Tibial artery (tissue), 4 donors: ENCODE measurements around the gene EPHA2.
A peak's percentile ranks its signal among the peaks of the same experiment; 100 is the strongest.

Experiments used
- DNase-seq, 2 donors: peaks; one replicate each; pipeline ENCODE4 v3.0.0-alpha.2; 2019
- H3K27ac ChIP-seq, 2 donors: fragments of 200-600 bp; sonication (generic) in 1 of 2; 1 replicate in 1 of 2; 2 replicates in 1 of 2; pipeline ENCODE4 v1.5.1; 2018 to 2019; ENCODE audit warnings: mild to moderate bottlenecking in 1 of 2
- H3K27me3 ChIP-seq, 2 donors: fragments of 200-600 bp; sonication (generic) in 1 of 2; one replicate each; pipeline versions ENCODE4 v1.5.1 to v1.6.0; 2016 to 2019
- H3K36me3 ChIP-seq, 3 donors: fragments of 200-600 bp; sonication (generic) in 2 of 3; one replicate each; pipeline ENCODE4 v1.5.1; 2016 to 2019; ENCODE audit warnings: mild to moderate bottlenecking in 2 of 3
- H3K4me1 ChIP-seq, 4 donors: fragments of 200-600 bp; sonication (generic) in 2 of 4; 1 replicate in 3 of 4; 2 replicates in 1 of 4; pipeline ENCODE4 v1.5.1; 2016 to 2019
- H3K4me3 ChIP-seq, 2 donors: fragments of 200-600 bp; sonication (generic) in 1 of 2; 1 replicate in 1 of 2; 2 replicates in 1 of 2; pipeline ENCODE4 v1.5.1; 2018 to 2019; ENCODE audit warnings: mild to moderate bottlenecking in 2 of 2
- H3K9me3 ChIP-seq, 3 donors: fragments of 200-600 bp; sonication (generic) in 1 of 3; one replicate each; pipeline ENCODE4 v1.5.1; 2016 to 2019
- intact Hi-C: fragments of 100-400 bp; cut with DNase I; formaldehyde crosslinking; loops from one replicate; pipeline ENCODE4 v1.15.0; 2023; ENCODE audit warnings: low total_unique reads
- TF ChIP-seq, protein P1 (sequence below), 2 experiments: fragments of 200-600 bp in 1 of 2; fragments of 450-650 bp in 1 of 2; IDR thresholded peaks; one replicate each; pipeline ENCODE4 v1.5.1; 2017 to 2019; ENCODE audit warnings: antibody characterized with exemption in 2 of 2, mild to moderate bottlenecking in 1 of 2, moderate library complexity in 1 of 2

The EPHA2 gene

DNA sequence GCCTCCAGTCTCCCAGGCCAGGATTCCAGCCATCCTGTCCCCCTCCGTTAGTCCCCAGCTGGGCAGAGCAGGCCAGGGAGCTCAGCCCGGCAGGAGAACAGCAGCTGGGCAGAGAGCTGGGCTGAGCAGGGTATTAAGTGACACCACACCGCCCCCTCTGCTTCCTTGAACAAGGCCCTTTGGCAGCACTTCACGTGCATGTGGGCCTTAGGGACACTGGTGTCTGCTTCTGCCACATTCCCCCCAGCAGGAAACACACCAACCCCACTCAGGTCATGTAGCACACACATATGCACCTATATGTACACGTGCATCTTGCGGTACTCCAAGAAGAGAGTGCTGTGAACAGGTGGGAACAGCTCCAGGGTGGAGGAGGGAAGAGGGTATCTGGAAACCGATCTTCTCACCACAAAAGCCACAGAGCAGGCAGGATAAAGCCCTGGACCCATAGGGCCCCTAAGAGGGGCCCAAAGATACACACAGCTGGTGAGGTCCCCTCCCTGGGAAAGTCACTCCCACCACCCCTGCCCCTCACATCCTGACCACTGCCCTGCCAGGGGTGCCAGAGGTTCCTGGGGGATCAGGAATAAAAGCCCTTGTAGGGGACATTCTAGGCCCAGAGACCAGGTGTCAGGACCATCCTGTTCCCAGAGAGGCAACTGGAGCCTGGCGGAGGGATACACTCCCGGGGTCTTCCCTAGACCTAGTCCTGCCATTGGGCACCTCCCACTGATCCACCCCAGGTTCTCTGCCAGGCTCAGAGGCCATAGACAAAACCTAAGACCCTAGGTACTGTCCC is 4.5 kb downstream of the EPHA2 start:
- TF ChIP-seq, protein P1, sequence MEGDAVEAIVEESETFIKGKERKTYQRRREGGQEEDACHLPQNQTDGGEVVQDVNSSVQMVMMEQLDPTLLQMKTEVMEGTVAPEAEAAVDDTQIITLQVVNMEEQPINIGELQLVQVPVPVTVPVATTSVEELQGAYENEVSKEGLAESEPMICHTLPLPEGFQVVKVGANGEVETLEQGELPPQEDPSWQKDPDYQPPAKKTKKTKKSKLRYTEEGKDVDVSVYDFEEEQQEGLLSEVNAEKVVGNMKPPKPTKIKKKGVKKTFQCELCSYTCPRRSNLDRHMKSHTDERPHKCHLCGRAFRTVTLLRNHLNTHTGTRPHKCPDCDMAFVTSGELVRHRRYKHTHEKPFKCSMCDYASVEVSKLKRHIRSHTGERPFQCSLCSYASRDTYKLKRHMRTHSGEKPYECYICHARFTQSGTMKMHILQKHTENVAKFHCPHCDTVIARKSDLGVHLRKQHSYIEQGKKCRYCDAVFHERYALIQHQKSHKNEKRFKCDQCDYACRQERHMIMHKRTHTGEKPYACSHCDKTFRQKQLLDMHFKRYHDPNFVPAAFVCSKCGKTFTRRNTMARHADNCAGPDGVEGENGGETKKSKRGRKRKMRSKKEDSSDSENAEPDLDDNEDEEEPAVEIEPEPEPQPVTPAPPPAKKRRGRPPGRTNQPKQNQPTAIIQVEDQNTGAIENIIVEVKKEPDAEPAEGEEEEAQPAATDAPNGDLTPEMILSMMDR (IDR thresholded peaks at IDR 0.05) = no peak
- DNase-seq = no peak
- Histone ChIP-seq H3K4me1 (peaks cover 0 to 70% (median 49%) of the 10 kb centered on the region in 4 donors), H3K27ac (peak overlapping the region; percentile 29 to 41), H3K4me3 (no peak overlapping the region), H3K9me3 (no peaks in the 10 kb centered on the region), H3K27me3 (no peaks in the 10 kb centered on the region), H3K36me3 (peaks cover 0 to 29% (median 19%) of the 10 kb centered on the region in 3 donors)
- intact Hi-C loops = loop anchor here (5.0 kb wide), 1 partner anchor 36 kb away; no protein-coding TSS in a partner anchor

- H3K4me3 ChIP-seq = no peak overlapping the region
- H3K27ac ChIP-seq = peak overlapping the region; percentile 29 to 41
- peaks cover 0 to 29% (median 19%) of the 10 kb centered on the region in 3 donors for H3K36me3 ChIP-seq
- DNase-seq = no peak
- intact Hi-C loops = loop anchor here (5.0 kb wide), 1 partner anchor 37 kb away; no protein-coding TSS in a partner anchor
- peaks cover 0 to 73% (median 55%) of the 10 kb centered on the region in 4 donors for H3K4me1 ChIP-seq
- no peaks in the 10 kb centered on the region for H3K9me3 ChIP-seq
- H3K27me3 ChIP-seq = no peaks in the 10 kb centered on the region
- TF ChIP-seq, protein P1 (IDR thresholded peaks at IDR 0.05) = no peak
Measured at GRCh38 chr1:16150508-16150907, 5.4 kb downstream of the EPHA2 start.

DNA sequence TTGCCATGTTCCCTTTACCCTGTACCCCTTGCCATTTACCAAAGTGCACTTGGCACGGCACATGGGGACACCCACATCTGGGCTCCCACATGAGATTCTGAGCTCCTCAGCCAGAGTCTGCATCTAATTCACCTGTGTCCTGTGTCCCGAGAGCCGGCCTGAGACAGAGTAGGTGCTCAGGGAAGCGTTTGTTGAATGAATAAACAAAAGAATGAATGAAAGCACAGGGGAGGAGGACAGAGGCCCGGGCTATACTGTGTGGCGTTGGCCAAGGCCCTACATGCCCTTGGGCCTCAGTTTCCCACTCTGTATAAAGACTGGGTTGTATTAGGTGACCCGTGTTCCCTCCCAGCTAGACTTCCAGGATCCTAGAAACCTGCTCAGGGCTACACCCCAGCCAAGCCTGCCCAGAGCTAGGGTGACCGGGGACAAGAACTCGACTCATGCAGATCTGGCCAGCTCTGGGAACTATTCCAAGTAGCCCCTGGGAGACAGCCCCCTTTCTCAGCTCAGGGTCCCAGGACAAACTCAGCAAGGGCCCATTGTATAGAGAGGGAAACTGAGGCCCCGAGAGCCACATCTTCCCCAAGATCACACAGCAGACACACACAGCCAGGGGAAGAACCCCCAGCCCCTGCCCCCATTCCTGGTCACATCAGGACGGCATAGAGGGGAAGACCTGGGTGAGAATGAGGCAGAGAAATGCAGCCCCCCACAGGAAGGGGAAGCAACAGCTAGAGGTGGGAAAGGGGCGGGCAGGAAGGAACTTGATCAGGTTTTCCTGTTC is 6.0 kb downstream of the EPHA2 start:
- Histone ChIP-seq H3K4me1 (peaks cover 0 to 74% (median 58%) of the 10 kb centered on the region in 4 donors), H3K36me3 (peaks cover 0 to 29% (median 19%) of the 10 kb centered on the region in 3 donors), H3K4me3 (no peak overlapping the region), H3K27me3 (no peaks in the 10 kb centered on the region), H3K9me3 (no peaks in the 10 kb centered on the region), H3K27ac (peak overlapping the region; percentile 29 to 41)
- TF ChIP-seq, protein P1 (IDR thresholded peaks at IDR 0.05) = no peak
- no peak for DNase-seq
- intact Hi-C loops = loop anchor here (5.0 kb wide), 1 partner anchor 37 kb away; no protein-coding TSS in a partner anchor

DNA sequence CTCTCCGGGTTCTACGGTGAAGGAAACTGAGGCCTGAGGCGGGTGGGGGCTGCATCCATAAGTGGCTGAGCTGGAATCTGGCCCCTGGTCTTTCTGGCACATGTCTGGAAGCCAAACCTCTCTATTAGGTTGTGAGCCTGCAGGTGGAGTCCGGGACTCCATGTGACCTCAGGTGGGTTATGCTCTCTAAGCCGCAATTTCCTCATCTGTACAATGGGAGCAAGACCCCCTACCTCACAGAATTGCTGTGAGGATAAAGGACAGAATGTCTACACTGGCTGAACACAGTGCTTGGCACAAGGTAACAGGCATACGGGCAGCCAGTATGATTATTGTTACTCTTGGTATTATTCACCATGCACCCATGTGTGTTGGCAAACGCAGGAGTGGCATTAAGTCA is 6.7 kb downstream of the EPHA2 start:
- H3K36me3 ChIP-seq = peaks cover 0 to 29% (median 19%) of the 10 kb centered on the region in 3 donors
- no peak overlapping the region for H3K27ac ChIP-seq

More for the DNA sequence above, 6.7 kb downstream of the EPHA2 start:
- peaks cover 0 to 75% (median 59%) of the 10 kb centered on the region in 4 donors for H3K4me1 ChIP-seq
- TF ChIP-seq, protein P1 (IDR thresholded peaks at IDR 0.05) = no peak
- no peak for DNase-seq
- H3K27me3 ChIP-seq = no peaks in the 10 kb centered on the region
- no peak overlapping the region for H3K4me3 ChIP-seq
- intact Hi-C loops = no loop called here
- no peaks in the 10 kb centered on the region for H3K9me3 ChIP-seq
